Central memory CD8-positive, alpha-beta T cell (primary cell): ENCODE data around the gene SLC19A1.
A peak's percentile ranks its signal among the peaks of the same experiment; 100 is the strongest.

ENCODE experiments used
- ATAC-seq: fragments of 150-1000 bp; cut with Tn5 transposase; replicated peaks from 2 replicates; pipeline ENCODE4 v1.10.0; 2022; ENCODE audit warnings: mild to moderate bottlenecking, moderate FRiP score, moderate number of reproducible peaks; ENCODE audit not compliant: poor library complexity, severe bottlenecking; ENCODE audit errors: extremely low read depth
- DNase-seq, 2 donors: peaks; one replicate each; pipeline ENCODE4 v3.0.0; 2021; ENCODE audit warnings: low spot score in 2 of 2
- H3K27ac Mint-ChIP-seq: one replicate; pipeline ENCODE4 v1.8.0; 2022; ENCODE audit warnings: low read depth, mild to moderate bottlenecking, moderate library complexity, mixed read lengths
- H3K27me3 Mint-ChIP-seq: one replicate; pipeline ENCODE4 v1.8.0; 2022; ENCODE audit warnings: mixed read lengths
- H3K36me3 Mint-ChIP-seq: one replicate; pipeline ENCODE4 v1.8.0; 2022; ENCODE audit warnings: mild to moderate bottlenecking, moderate library complexity, mixed read lengths; ENCODE audit not compliant: insufficient read depth
- H3K4me1 Mint-ChIP-seq: one replicate; pipeline ENCODE4 v1.8.0; 2022; ENCODE audit warnings: mixed read lengths
- H3K4me3 Mint-ChIP-seq: one replicate; pipeline ENCODE4 v1.8.0; 2022; ENCODE audit warnings: mild to moderate bottlenecking, moderate library complexity, mixed read lengths
- H3K9me3 Mint-ChIP-seq: one replicate; pipeline ENCODE4 v1.8.0; 2022; ENCODE audit warnings: mixed read lengths

The SLC19A1 gene

DNA sequence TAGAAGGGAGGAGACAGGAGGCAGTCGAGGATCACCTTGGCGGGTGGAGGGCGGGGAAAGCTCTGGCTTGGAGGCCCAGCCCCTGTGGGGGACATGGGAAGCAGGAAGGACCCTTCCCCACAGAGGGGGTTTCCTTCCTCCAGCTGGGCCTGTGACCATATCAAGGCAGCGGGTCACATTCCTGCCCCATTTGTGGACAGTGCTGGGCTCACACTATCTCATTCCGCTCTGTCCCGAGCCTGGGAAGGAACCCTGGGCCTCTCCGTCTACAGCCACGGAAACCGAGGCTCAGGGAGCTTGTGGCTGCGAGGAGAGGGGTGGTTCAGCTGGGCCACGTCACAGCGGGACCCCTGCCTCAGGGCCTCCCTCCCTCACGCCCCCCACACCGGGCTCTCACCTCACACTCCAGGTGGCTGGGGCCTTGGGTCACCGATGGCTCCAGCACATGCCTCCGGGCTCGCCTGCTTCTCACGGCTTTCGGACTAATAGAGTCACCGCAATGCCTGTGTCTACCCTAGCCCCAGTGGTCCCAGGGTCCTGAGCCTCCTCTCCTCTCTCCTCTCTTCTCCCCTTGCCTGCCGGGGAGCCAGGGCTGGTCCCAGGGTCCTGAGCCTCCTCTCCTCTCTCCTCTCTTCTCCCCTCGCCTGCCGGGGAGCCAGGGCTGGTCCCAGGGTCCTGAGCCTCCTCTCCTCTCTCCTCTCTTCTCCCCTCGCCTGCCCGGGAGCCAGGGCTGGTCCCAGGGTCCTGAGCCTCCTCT is 56.4 kb downstream of the SLC19A1 start:
- H3K4me1 Mint-ChIP-seq: peaks cover 4% of the 10 kb centered on the region
- H3K4me3 Mint-ChIP-seq: no peak overlapping the region
- no peaks in the 10 kb centered on the region for H3K27me3 Mint-ChIP-seq
- no peak for DNase-seq
- no peak for ATAC-seq
- H3K9me3 Mint-ChIP-seq: no peaks in the 10 kb centered on the region
- H3K36me3 Mint-ChIP-seq: no peaks in the 10 kb centered on the region
- H3K27ac Mint-ChIP-seq: no peak overlapping the region

GRCh38 chr21:45484318-45484717 is 57.9 kb downstream of the SLC19A1 start:
- no peaks in the 10 kb centered on the region for H3K27me3 Mint-ChIP-seq
- no peak for ATAC-seq
- no peak for DNase-seq
- H3K9me3 Mint-ChIP-seq: no peaks in the 10 kb centered on the region
- H3K4me3 Mint-ChIP-seq: peak overlapping the region; percentile 8
- peaks cover 7% of the 10 kb centered on the region for H3K4me1 Mint-ChIP-seq
- no peak overlapping the region for H3K27ac Mint-ChIP-seq
- no peaks in the 10 kb centered on the region for H3K36me3 Mint-ChIP-seq

DNA sequence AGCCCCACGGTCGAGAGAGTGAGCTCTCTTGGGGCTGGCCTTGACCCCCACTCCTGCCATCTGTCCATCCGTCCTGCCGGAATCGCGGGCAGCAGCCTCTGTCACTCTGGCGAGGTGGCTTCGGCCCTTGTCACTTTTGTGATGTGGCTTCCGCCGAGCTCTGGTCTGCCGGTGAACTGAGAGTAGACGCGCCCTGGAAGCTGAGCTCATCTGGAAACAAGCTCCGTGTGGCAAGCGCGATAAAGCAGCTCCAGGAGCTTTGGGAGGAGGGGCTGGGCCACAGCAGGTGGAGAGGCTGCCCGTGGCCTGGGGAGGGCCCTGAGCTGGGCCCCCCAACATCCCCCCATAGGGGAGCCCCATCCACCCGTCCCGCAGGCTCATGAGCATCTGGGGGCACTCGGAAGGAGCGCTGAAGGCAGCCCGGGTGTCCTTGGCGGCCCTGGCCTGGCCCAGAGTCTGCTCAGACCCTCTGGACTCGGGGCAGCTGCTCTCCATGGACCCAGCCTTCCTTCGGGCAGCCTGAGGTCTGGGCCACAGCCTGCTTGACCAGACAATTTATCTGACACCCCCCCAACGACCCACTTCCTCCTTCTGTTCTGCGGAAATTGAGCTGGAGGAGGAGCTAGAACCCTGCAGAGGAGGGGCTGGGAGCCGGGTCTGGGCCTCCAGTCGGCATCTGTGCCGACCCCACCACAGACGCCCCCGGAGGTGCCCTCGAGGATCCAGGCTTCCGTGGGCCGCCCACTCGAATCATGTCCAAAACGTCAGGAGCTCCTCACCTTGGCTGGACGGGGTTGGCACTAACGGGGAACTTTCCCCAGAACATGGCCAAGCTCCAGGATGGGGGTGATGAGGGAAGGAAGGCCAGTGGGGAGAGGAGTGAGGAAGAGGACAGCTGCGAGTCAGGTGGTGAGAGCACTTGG is 59.1 kb downstream of the SLC19A1 start:
- Mint-ChIP-seq H3K27ac (peak overlapping the region; percentile 22), H3K36me3 (peaks cover 1% of the 10 kb centered on the region), H3K27me3 (no peaks in the 10 kb centered on the region), H3K4me3 (peak overlapping the region; percentile 8), H3K4me1 (peaks cover 15% of the 10 kb centered on the region), H3K9me3 (no peaks in the 10 kb centered on the region)
- ATAC-seq (no peak), DNase-seq (no peak)

- Mint-ChIP-seq H3K9me3 (no peaks in the 10 kb centered on the region), H3K4me3 (peak overlapping the region; percentile 8), H3K36me3 (peaks cover 1% of the 10 kb centered on the region), H3K27ac (peak overlapping the region; percentile 22), H3K27me3 (no peaks in the 10 kb centered on the region), H3K4me1 (peaks cover 19% of the 10 kb centered on the region)
- DNase-seq (no peak), ATAC-seq (no peak)
Observed at GRCh38 chr21:45481977-45482898, 60.0 kb downstream of the SLC19A1 start.

GRCh38 chr21:45481566-45481965 is 60.7 kb downstream of the SLC19A1 start:
- H3K4me3 Mint-ChIP-seq: no peak overlapping the region
- peaks cover 1% of the 10 kb centered on the region for H3K36me3 Mint-ChIP-seq
- H3K27me3 Mint-ChIP-seq: no peaks in the 10 kb centered on the region
- DNase-seq (no peak), ATAC-seq (no peak)
- no peaks in the 10 kb centered on the region for H3K9me3 Mint-ChIP-seq
- no peak overlapping the region for H3K27ac Mint-ChIP-seq
- peaks cover 22% of the 10 kb centered on the region for H3K4me1 Mint-ChIP-seq

GRCh38 chr21:45480701-45481500 is 61.3 kb downstream of the SLC19A1 start:
- Mint-ChIP-seq H3K4me3 (no peak overlapping the region), H3K27ac (no peak overlapping the region), H3K4me1 (peaks cover 25% of the 10 kb centered on the region), H3K27me3 (no peaks in the 10 kb centered on the region), H3K9me3 (no peaks in the 10 kb centered on the region), H3K36me3 (peaks cover 1% of the 10 kb centered on the region)
- DNase-seq (no peak), ATAC-seq (no peak)

GRCh38 chr21:45479691-45480675 is 62.3 kb downstream of the SLC19A1 start:
- Mint-ChIP-seq H3K27ac (no peak overlapping the region), H3K36me3 (peaks cover 1% of the 10 kb centered on the region), H3K9me3 (no peaks in the 10 kb centered on the region), H3K4me3 (peak overlapping the region; percentile 80), H3K4me1 (peaks cover 25% of the 10 kb centered on the region), H3K27me3 (no peaks in the 10 kb centered on the region)
- no peak for ATAC-seq
- no peak for DNase-seq

DNA sequence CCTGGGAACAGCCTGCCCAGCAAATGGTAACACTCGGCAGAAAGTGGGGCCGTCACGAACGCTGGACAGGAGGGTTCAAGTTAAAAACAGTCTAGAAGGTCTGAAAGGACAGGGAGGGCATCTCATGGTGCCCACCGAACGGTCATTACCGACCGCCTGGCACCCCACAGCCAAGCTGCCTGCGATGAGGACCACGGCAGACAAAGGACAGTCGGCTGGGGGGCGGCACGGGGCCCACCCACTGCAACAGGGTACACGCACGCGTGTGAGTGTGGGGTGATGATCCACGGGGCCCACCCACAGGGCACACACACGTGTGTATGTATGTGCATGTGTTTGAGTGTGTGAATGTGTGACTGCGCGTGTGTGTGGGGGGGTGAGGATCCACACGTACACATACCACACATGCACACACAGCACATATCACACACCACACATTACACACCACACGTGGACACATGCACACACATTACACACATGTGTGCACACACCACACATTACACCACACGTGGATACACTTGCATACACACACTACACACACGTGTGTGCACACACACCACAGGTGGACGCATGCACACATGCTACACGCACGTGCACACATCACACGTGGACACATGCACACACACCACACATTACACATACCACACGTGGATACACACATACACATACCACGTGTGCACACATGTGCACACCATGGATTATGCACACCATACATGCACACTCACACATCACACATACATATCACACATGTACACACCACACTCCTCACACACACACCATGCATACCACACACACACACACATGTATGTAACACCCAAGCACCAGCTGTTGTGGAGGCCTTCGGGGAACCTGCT is 63.2 kb downstream of the SLC19A1 start:
- Mint-ChIP-seq H3K27me3 (no peaks in the 10 kb centered on the region), H3K4me1 (peaks cover 25% of the 10 kb centered on the region), H3K27ac (peak overlapping the region; percentile 87), H3K4me3 (peak overlapping the region; percentile 80), H3K36me3 (peaks cover 1% of the 10 kb centered on the region), H3K9me3 (no peaks in the 10 kb centered on the region)
- DNase-seq (no peak), ATAC-seq (no peak)

- ATAC-seq: peak; percentile 76
- Mint-ChIP-seq H3K27ac (peak overlapping the region; percentile 87), H3K9me3 (no peaks in the 10 kb centered on the region), H3K36me3 (peaks cover 1% of the 10 kb centered on the region), H3K4me3 (peak overlapping the region; percentile 80), H3K4me1 (peaks cover 21% of the 10 kb centered on the region), H3K27me3 (no peaks in the 10 kb centered on the region)
- peak; percentile 71 to 77 for DNase-seq
Observed at GRCh38 chr21:45478115-45478801, 64.0 kb downstream of the SLC19A1 start.
